ENCODE data around the gene ATP5F1D. TPM values are rescaled to one million over a fixed set of nuclear protein-coding genes. Genes with fewer than 3 reads are reported as not detected.

Gene ATP5F1D
- total and polyA plus RNA-seq, 2 of the 13 experiments (the other 11 are each of a cell fraction or from before 2014, with no cell fraction given): 39.4 to 78.7 TPM

DNA sequence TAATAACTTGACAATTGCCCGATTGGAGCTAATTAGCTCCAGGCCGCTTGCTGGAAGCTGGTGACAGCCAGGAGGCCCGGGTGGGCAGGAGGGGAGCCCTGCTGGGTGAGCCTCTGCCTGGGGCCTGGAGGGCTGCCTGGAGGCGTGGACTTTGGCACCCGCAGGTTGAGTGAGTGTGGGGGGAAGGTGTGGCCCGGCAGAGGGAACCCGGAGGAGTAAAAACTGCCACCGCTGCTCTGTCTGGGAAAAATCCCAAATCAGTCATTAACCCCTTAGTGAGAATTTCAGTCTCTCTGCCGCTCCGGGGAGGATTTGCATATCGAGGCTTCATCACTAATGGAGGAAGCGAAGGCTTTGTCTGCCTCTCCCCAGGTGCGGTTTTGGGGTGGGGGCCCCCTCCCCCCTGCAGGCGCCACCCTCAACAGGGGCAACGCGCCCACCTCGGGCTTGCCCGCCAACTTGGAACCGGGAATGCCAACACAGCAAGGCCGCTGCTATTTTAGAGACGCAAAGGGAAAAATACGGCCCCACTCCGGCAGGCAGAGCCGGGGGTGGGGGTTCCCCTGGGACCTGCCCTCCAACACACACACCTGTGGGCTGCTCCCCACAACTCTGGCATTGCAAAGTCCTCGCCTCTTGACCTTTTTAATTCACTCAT lies 50.3 kb downstream of the ATP5F1D start (continued):
- TF ChIP-seq, protein P1, sequence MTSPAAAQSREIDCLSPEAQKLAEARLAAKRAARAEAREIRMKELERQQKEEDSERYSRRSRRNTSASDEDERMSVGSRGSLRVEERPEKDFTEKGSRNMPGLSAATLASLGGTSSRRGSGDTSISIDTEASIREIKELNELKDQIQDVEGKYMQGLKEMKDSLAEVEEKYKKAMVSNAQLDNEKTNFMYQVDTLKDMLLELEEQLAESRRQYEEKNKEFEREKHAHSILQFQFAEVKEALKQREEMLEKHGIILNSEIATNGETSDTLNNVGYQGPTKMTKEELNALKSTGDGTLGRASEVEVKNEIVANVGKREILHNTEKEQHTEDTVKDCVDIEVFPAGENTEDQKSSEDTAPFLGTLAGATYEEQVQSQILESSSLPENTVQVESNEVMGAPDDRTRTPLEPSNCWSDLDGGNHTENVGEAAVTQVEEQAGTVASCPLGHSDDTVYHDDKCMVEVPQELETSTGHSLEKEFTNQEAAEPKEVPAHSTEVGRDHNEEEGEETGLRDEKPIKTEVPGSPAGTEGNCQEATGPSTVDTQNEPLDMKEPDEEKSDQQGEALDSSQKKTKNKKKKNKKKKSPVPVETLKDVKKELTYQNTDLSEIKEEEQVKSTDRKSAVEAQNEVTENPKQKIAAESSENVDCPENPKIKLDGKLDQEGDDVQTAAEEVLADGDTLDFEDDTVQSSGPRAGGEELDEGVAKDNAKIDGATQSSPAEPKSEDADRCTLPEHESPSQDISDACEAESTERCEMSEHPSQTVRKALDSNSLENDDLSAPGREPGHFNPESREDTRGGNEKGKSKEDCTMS (CRISPR knock-in tag; conservative IDR thresholded peaks at IDR 0.05): no peak
- TF ChIP-seq, protein P2, sequence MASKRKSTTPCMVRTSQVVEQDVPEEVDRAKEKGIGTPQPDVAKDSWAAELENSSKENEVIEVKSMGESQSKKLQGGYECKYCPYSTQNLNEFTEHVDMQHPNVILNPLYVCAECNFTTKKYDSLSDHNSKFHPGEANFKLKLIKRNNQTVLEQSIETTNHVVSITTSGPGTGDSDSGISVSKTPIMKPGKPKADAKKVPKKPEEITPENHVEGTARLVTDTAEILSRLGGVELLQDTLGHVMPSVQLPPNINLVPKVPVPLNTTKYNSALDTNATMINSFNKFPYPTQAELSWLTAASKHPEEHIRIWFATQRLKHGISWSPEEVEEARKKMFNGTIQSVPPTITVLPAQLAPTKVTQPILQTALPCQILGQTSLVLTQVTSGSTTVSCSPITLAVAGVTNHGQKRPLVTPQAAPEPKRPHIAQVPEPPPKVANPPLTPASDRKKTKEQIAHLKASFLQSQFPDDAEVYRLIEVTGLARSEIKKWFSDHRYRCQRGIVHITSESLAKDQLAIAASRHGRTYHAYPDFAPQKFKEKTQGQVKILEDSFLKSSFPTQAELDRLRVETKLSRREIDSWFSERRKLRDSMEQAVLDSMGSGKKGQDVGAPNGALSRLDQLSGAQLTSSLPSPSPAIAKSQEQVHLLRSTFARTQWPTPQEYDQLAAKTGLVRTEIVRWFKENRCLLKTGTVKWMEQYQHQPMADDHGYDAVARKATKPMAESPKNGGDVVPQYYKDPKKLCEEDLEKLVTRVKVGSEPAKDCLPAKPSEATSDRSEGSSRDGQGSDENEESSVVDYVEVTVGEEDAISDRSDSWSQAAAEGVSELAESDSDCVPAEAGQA (IDR thresholded peaks at IDR 0.05; ENCODE audit: low read depth): no peak
- TF ChIP-seq, protein P2 (CRISPR knock-in tag; IDR thresholded peaks at IDR 0.05; ENCODE audit: borderline replicate concordance): no peak
- no peak for TF ChIP-seq HMGA1 (CRISPR knock-in tag; conservative IDR thresholded peaks at IDR 0.05)
- TF ChIP-seq SNAPC2 (CRISPR knock-in tag; IDR thresholded peaks at IDR 0.05): 0 out of 2 replicates have a peak, but pooled peaks have one; percentile 41
- no peak for TF ChIP-seq SP2 (CRISPR knock-in tag; IDR thresholded peaks at IDR 0.05)
- no peak for TF ChIP-seq ZNF547 (CRISPR knock-in tag; IDR thresholded peaks at IDR 0.05)
- peak; percentile 56 for TF ChIP-seq FOSL2 (CRISPR knock-in tag; IDR thresholded peaks at IDR 0.05)
- TF ChIP-seq ZNF563 (CRISPR knock-in tag; IDR thresholded peaks at IDR 0.05): no peak
- no peak for TF ChIP-seq ATM (IDR thresholded peaks at IDR 0.05; ENCODE audit: borderline replicate concordance)
- TF ChIP-seq, protein P3, sequence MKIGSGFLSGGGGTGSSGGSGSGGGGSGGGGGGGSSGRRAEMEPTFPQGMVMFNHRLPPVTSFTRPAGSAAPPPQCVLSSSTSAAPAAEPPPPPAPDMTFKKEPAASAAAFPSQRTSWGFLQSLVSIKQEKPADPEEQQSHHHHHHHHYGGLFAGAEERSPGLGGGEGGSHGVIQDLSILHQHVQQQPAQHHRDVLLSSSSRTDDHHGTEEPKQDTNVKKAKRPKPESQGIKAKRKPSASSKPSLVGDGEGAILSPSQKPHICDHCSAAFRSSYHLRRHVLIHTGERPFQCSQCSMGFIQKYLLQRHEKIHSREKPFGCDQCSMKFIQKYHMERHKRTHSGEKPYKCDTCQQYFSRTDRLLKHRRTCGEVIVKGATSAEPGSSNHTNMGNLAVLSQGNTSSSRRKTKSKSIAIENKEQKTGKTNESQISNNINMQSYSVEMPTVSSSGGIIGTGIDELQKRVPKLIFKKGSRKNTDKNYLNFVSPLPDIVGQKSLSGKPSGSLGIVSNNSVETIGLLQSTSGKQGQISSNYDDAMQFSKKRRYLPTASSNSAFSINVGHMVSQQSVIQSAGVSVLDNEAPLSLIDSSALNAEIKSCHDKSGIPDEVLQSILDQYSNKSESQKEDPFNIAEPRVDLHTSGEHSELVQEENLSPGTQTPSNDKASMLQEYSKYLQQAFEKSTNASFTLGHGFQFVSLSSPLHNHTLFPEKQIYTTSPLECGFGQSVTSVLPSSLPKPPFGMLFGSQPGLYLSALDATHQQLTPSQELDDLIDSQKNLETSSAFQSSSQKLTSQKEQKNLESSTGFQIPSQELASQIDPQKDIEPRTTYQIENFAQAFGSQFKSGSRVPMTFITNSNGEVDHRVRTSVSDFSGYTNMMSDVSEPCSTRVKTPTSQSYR (CRISPR knock-in tag; IDR thresholded peaks at IDR 0.05; ENCODE audit: borderline replicate concordance): peak; percentile 49; the same call in 1 of the 2 replicates
- TF ChIP-seq ZNF614 (CRISPR knock-in tag; IDR thresholded peaks at IDR 0.05; ENCODE audit: borderline replicate concordance): no peak
- TF ChIP-seq ZNF230 (CRISPR knock-in tag; IDR thresholded peaks at IDR 0.05): no peak
- no peak for TF ChIP-seq ZNF143 (CRISPR knock-in tag; IDR thresholded peaks at IDR 0.05)
- no peak for TF ChIP-seq ELF1 (CRISPR knock-in tag; IDR thresholded peaks at IDR 0.05)
- no peak for TF ChIP-seq ZBTB1 (CRISPR knock-in tag; IDR thresholded peaks at IDR 0.05; ENCODE audit: borderline replicate concordance)
- no peak for TF ChIP-seq ZNF557 (CRISPR knock-in tag; IDR thresholded peaks at IDR 0.05)
- peak; percentile 68; the same call in 1 of the 2 replicates for TF ChIP-seq ZNF333 (CRISPR knock-in tag; IDR thresholded peaks at IDR 0.05; ENCODE audit: borderline replicate concordance)
- TF ChIP-seq ARNTL (CRISPR knock-in tag; IDR thresholded peaks at IDR 0.05): no peak

All from HepG2 (cell line).